Measurements from ENCODE around the gene EGFR.

Gene EGFR

DNA sequence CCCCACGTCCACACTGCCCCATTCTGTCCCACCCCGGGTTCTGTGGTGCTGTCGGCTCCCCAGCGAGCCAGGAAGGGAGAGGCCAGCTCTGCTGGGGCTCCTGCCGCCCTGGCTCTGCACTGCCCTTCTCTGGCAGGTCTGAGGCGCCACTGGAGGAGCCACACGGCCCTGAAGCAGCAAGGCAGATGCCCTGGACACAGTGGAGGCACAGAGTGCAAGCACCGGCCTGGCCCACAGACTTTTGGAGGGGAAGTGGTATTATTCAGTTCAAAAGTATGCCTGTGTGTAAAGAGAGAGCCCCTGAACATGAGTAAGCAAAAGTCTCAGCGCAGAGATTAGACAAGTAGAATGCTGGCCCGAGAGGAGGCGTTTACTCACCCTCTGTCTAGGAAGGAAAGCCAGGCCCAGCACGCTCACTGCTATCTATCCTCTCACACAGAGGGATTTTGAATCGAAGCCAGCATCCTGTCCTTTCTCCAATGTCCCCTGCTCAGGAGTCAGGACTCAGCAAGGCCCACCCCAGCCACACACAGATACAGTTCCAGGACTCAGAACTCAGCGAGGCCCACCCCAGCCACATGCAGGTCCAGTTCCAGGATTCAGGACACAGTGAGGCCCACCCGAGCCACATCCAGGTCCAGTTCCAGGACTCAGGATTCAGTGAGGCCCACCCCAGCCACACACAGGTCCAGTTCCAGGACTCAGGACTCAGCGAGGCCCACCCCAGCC, 115.0 kb downstream of the EGFR start:
- intact Hi-C loops (cut with DNase I): no loop called here
- DNase-seq: no peak

DNA sequence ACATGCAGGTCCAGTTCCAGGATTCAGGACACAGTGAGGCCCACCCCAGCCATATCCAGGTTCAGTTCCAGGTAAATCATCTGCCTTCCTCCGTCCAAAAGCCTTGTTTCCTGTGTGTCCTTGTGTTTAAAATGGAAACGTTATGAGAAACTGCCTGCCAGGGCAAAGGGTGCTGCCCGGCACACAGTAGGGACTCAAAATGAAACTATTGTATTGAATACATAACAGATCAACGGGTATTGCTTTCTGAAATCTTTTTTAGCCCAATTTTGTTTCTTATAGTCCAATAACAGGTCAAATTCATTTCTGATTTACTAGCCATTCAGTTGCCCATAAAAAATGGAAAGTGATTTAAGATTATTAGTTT, 115.5 kb downstream of the EGFR start:
- no peak for DNase-seq
- intact Hi-C loops (cut with DNase I): no loop called here

- DNase-seq: no peak
- intact Hi-C loops (cut with DNase I): no loop called here
These were observed 116.0 kb downstream of the EGFR start for GRCh38 chr7:55134786-55135185.

DNA sequence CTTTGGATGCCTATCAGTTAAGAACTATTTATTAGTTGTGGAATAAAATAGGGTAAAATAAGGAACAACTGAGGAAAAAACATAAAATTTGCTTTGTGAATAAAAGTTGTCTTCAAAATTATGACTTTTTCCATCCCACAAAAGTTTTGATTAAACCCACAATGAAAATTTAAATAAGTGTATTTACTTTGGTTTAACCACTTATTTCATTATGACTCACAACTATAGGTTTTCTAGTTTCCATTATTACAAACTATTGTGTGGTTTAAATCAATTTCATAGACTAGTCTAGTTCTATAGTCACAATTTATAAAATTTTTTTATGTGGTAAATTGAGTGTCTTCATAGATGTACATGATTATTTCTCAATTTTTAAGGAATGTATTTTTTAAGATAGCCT, 116.6 kb downstream of the EGFR start:
- intact Hi-C loops (cut with DNase I): no loop called here
- DNase-seq: no peak

GRCh38 chr7:55138663-55139062, 119.8 kb downstream of the EGFR start:
- no peak for DNase-seq
- intact Hi-C loops (cut with DNase I): no loop called here

- no peak for DNase-seq
- intact Hi-C loops (cut with DNase I): no loop called here
These were observed 121.6 kb downstream of the EGFR start for GRCh38 chr7:55140221-55140940.

DNA sequence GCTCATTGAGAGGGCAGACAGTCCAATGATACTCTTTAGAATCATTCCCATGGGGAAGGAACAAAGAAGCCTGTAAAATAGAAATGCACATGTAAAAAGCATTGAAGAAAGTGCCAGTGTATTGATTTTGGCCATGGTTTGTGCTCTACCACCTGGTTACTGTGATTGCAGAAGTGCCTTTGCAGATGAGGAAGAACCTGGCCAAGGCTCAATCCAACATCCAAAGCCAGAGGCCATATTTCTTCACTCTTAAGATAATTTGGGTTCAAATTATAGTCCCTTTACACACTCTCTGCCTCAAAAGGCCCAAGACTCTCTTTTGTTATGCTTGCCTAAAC, 122.1 kb downstream of the EGFR start:
- intact Hi-C loops (cut with DNase I): no loop called here
- DNase-seq: no peak

GRCh38 chr7:55142919-55143600, 124.2 kb downstream of the EGFR start:
- DNase-seq: no peak
- intact Hi-C loops (cut with DNase I): no loop called here

DNA sequence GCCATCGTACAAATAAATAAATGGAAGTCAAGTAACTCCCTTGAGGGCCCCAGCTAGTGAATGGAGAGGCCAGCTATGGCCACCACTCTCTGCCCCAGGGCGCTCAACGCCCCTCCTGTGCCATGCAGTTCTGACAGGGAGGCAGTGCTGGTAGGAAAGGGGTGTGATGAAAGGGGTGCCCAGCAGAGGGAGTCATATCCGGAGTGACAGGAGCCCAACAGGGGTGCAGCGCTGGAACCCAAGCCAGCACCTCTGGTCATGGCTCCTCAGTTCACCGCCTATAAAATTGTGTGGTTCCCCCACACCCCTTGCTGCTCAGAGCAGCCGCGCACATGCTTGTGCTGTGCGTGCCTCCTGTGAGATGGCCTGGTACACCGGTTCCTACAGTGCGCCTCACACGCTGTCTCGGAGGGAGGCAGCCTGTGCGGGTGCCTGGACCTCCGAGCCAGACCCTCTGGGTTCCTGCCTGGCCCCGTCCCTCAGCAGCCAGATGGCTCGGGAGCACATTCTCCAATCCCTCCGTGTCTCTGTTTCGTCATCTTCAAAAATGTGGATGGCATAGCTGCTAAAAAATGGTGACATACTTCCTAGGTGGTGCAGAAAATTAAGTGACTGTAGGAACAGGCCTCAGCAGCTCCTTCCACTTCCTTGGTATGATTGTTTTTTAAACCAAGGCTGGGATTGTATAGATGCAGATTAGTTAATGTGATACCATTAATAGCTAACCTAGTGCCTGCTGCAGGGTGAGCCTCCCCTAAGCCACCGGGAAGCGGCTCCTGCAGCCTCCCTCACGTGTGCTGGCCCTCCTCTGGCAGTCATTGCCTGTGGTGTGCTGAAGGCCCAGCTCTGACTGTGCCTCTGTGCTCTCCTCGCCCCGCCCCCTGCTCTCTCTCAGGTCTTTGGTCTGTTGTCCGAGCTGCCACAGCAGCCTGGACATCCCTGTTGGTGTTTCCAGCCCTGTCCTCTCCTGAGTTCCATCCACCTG, 125.8 kb downstream of the EGFR start:
- intact Hi-C loops (cut with DNase I): no loop called here
- DNase-seq: peak in 1 of 10 donors; percentile 27

DNA sequence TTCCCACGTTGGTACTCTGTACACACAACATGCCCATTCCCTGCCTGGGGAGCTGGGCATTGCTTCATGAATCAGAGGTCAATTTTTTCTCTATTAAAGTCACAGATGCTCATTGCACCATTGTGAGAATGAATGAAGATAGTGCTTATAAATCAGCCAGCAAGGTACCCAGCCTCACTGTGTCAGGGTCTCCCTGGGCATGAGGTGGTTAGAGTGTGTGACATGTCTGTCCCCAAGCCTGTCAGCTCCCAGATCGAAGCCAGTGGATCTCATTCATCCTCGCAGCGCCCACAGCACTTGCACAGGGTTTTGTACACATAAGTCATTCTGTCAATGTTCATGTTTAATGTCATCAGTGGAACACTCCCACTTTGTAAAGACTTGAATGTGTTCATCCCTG, 126.8 kb downstream of the EGFR start:
- no peak for DNase-seq
- intact Hi-C loops (cut with DNase I): no loop called here

DNA sequence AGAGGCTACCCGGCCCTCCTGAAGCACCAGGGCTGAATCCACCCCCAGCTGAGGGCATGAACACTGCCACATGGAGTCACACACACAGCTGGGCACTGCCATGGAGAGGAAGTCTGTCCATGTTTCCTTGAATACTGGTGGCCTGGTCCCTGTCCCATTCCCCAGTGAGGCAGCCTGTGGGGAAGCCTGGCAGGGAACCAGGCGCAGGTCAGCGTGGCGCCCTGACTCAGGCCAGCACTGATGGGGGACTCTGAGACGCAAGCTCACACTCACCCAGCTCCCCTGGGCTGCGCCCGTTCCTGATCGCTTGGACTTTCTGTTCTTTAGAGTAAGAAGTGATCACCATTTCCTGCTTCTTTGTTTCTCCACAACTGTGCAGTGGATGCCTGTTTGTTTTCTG, 128.3 kb downstream of the EGFR start:
- intact Hi-C loops (cut with DNase I): no loop called here

GRCh38 chr7:55147736-55148135, 128.9 kb downstream of the EGFR start:
- DNase-seq: no peak
- intact Hi-C loops (cut with DNase I): no loop called here

More for the DNA sequence above, 128.3 kb downstream of the EGFR start:
- no peak for DNase-seq

GRCh38 chr7:55148571-55148970, 129.8 kb downstream of the EGFR start:
- DNase-seq: no peak
- intact Hi-C loops (cut with DNase I): no loop called here

DNA sequence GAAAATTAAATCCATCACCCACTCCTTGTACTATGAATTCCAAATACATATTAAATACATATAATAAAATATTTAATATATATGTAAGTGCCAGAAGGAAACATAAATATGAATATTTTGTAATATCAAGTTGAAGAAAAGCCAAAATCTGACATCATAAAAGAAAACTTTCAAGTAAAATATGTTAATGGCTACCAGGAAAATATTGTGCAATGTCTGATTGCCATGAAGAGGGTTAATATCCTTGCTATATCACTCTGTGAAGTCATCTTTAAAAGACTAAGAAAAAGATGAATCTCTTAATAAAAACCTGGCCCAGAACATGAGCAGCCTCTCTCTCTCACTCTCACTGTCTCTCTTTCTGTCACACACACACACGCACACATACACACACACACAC, 130.2 kb downstream of the EGFR start:
- DNase-seq: no peak
- intact Hi-C loops (cut with DNase I): no loop called here

DNA sequence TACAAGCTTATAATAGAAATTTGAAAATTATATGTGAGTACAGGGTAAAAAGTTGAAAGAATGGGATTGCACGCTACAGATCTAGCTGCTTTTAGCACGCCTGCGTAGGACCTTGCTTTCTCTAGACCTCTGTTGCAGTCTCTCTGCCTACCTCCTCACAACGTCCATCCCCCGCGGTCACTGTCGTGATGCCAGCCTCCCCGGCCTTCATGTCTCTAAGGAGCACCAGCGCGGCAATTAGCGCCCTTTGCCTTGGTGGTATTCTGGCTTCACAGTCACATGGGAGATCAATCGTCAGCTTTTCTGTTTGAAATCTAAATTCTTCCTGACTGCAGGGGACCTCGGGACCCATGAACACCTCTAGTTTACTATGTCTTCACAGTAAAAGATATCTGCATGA, 131.3 kb downstream of the EGFR start:
- no peak for DNase-seq
- intact Hi-C loops (cut with DNase I): no loop called here

GRCh38 chr7:55150709-55151451, 132.1 kb downstream of the EGFR start:
- no peak for DNase-seq
- intact Hi-C loops (cut with DNase I): no loop called here

GRCh38 chr7:55152516-55152915, 133.7 kb downstream of the EGFR start:
- intact Hi-C loops (cut with DNase I): no loop called here
- DNase-seq: no peak

DNA sequence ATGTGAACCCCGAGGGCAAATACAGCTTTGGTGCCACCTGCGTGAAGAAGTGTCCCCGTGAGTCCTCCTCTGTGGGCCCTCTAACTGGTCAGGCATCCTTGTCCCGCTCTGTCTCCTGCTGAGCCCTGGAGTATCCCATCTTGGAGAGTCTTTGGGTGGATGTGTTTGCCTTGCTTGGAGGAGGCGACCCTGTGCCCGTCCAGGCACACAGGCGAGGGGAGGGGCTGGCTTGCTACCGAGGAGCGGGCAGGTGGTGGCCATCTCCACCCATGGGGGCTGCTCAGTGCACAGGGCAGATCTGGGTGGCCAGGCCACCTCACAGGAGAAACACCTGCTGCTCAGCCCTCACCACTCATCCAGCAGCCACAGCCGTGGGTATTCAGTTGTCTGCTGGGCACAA, 135.3 kb downstream of the EGFR start:
- DNase-seq: no peak
- intact Hi-C loops (cut with DNase I): no loop called here

DNA sequence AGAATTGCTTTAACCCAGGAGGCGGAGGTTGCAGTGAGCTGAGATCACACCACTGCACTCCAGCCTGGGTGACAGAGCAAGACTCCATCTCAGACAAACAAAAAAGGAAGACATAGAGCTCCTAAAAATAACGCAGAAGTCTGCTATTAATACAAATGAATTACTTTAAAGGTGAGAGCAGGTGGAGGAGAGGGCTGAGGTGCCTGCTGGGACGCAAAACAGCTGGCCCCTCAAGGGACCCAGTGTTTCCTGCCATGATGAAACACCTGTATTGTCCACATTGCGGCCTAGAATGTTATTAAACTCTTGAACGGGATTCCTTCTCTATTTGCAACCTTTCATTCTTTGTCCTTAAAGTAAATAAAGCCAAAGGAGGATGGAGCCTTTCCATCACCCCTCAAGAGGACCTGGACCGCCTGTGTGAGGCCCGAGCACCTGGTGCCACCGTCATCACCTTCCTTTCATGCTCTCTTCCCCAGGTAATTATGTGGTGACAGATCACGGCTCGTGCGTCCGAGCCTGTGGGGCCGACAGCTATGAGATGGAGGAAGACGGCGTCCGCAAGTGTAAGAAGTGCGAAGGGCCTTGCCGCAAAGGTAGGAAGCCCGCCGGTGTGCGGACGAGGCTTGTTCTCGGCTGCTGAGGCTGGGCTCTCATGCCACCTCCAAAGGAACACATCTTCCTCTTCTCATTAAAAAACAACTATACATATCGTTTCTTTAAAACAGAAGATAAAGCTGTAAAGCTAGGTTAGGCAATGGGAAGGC, 136.7 kb downstream of the EGFR start:
- intact Hi-C loops (cut with DNase I): no loop called here
- no peak for DNase-seq
